Ovary (tissue), 9 donors: ENCODE measurements around the gene CDS1. TPM values are rescaled to one million over a fixed set of nuclear protein-coding genes. Genes with fewer than 3 reads are reported as not detected.
A peak's percentile ranks its signal among the peaks of the same experiment; 100 is the strongest.

Source experiments
- DNase-seq, 5 donors: peaks; one replicate each; pipeline ENCODE4 v3.0.0-alpha.2; 2019 to 2020
- H3K27ac ChIP-seq, 2 donors: fragments of 200-600 bp; one replicate each; pipeline versions ENCODE4 v1.5.1 to v1.8.0; 2019 to 2022
- H3K27me3 ChIP-seq: fragments of 200-600 bp; one replicate; pipeline ENCODE4 v1.8.0; 2022
- H3K36me3 ChIP-seq: fragments of 200-600 bp; sonication (generic); one replicate; pipeline ENCODE4 v1.5.1; 2019
- H3K4me1 ChIP-seq: one replicate; pipeline ENCODE4 v1.8.1; 2013; ENCODE audit warnings: mild to moderate bottlenecking, moderate library complexity; ENCODE audit not compliant: insufficient read depth
- H3K4me3 ChIP-seq: fragments of 200-600 bp; sonication (generic); one replicate; pipeline ENCODE4 v1.5.1; 2017
- H3K9me3 ChIP-seq, 2 donors: fragments of 200-600 bp in 1 of 2; sonication (generic) in 1 of 2; one replicate each; pipeline versions ENCODE4 v1.5.1 to v1.8.1; 2013 to 2019; ENCODE audit warnings: mild to moderate bottlenecking in 1 of 2, moderate library complexity in 1 of 2
- EP300 ChIP-seq: sonication (generic); formaldehyde crosslinking; IDR thresholded peaks from one replicate; pipeline ENCODE4 v1.6.1; 2017; ENCODE audit warnings: antibody characterized with exemption
- POLR2A ChIP-seq: fragments of 450-650 bp; IDR thresholded peaks from one replicate; pipeline ENCODE4 v1.6.1; 2017; ENCODE audit warnings: antibody characterized with exemption, mild to moderate bottlenecking, moderate library complexity
- WGBS, 3 donors: extraction: QIAGEN DNeasy Blood & Tissue Kit in 1 of 3; methylation state at CpG; one replicate each; pipeline versions ENCODE4 v1.1.5 to v1.1.7; 2013 to 2017; 5-methylcytosine and 5-hydroxymethylcytosine counted together
- intact Hi-C, 4 donors: fragments of 100-400 bp; cut with DNase I; formaldehyde crosslinking; loops; one replicate each; pipeline versions ENCODE4 v1.11.0 to v1.15.1; 2022 to 2023
- polyA plus RNA-seq, 2 donors: library from polyadenylated mRNA; stranded (reverse); fragments of 200-250 nt in 1 of 2; fragments of 350-450 nt in 1 of 2; fragmentation: Illumina TruSeq in 1 of 2; extraction: RNeasy Lipid Tissue Mini Kit (QIAGEN cat#74804) in 1 of 2; gene quantifications; one replicate each; pipeline ENCODE4 v1.2.3, GENCODE V29; 2013 to 2014
- total RNA-seq, 7 donors: library from RNA; depleted of rRNA in 2 of 7; stranded (reverse); fragments of >200 nt in 2 of 7; fragmentation: NEBNext Ultra II Directional in 3 of 7; extraction: Animal tissue kit (Norgen Biotek cat#: 25700) in 3 of 7; gene quantifications; one replicate each; pipeline versions ENCODE4 v1.1.0 to v1.2.4, GENCODE V29; 2016 to 2023
- TF ChIP-seq, protein P1 (sequence below), 3 donors: fragments of 450-650 bp in 2 of 3; fragments of 200-600 bp in 1 of 3; IDR thresholded peaks; one replicate each; pipeline versions ENCODE4 v1.5.1 to v1.8.0; 2016 to 2022; ENCODE audit warnings: antibody characterized with exemption in 3 of 3, mild to moderate bottlenecking in 1 of 3
- donor health status: DM: no; HTN: no; CAD: no; lungs with moderate emphysema.
- donor health status: DM: no; HTN: no; CAD: no.
- donor health status: Bipolar disorder and iron deficiency.
- donor health status: DM: yes; HTN: yes; CAD: no.
- donor health status: DM: no; HTN: no; CAD: no.
- donor health status: DM: yes; HTN: yes; CAD: no.

CDS1 gene
- total and polyA plus RNA-seq, 9 donors = 2.7 to 28.0 (median 7.7) TPM

DNA sequence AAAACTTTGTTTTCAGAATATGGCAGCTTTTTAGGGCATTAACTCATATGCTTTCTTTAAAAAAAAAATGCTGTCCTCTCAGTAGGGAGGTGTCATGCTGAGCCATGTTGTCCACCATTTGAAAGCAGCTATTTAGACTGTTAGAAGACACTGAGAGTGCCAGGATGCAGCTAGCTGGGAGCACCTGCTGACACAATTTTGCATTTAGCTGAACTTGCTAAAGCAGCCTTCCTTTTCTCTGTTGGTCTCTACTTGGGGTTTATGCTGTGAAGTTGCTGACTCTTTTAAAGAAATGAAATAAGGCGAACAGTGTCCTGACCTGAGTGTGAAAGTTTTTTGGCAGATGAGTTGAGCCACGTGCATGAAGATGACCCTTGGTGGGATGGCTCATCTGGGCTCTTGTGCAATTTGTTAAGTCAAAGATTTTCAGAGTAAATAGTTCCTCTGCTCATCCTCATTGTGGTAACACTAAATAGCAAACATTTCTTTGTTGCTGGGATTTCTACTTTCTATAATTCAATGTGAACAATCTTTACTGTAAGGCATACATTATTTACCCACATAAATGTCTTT is 64.5 kb downstream of the CDS1 start:
- WGBS, 3 donors = 35 to 58% (median 38%) methylated on average over 2 of the region's 2 CpGs
- intact Hi-C loops = no loop called here
- peak in 2 of 5 donors; percentile 50 to 51 for DNase-seq
- H3K27ac ChIP-seq = no peak overlapping the region
- no peaks in the 10 kb centered on the region for H3K4me1 ChIP-seq
- no peak overlapping the region for H3K4me3 ChIP-seq
- H3K9me3 ChIP-seq = no peaks in the 10 kb centered on the region
- no peaks in the 10 kb centered on the region for H3K36me3 ChIP-seq
- no peak for TF ChIP-seq POLR2A
- no peak for TF ChIP-seq EP300
- TF ChIP-seq, protein P1, sequence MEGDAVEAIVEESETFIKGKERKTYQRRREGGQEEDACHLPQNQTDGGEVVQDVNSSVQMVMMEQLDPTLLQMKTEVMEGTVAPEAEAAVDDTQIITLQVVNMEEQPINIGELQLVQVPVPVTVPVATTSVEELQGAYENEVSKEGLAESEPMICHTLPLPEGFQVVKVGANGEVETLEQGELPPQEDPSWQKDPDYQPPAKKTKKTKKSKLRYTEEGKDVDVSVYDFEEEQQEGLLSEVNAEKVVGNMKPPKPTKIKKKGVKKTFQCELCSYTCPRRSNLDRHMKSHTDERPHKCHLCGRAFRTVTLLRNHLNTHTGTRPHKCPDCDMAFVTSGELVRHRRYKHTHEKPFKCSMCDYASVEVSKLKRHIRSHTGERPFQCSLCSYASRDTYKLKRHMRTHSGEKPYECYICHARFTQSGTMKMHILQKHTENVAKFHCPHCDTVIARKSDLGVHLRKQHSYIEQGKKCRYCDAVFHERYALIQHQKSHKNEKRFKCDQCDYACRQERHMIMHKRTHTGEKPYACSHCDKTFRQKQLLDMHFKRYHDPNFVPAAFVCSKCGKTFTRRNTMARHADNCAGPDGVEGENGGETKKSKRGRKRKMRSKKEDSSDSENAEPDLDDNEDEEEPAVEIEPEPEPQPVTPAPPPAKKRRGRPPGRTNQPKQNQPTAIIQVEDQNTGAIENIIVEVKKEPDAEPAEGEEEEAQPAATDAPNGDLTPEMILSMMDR (IDR thresholded peaks at IDR 0.05) = no peak
- no peaks in the 10 kb centered on the region for H3K27me3 ChIP-seq

DNA sequence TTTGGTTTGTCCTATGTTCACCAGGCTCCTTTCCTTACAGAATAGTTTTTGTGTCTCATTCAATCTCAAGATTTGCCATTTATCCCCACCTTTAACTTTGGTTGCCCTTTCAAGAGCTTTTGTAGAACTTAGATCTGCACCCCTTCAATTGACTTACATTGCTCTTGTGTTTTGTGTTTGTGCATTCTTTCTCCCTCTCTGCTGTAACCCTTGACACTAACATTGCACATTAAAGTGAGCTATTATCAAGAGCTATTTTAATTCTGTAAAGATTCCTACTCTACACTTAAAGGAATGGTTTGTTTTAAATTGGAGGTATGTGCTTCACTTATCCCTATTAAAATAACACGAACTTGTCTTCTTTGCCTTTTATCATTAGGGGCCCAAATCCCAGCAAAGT is 65.3 kb downstream of the CDS1 start:
- Histone ChIP-seq H3K27me3 (no peaks in the 10 kb centered on the region), H3K36me3 (no peaks in the 10 kb centered on the region), H3K27ac (no peak overlapping the region), H3K4me3 (no peak overlapping the region), H3K9me3 (no peaks in the 10 kb centered on the region), H3K4me1 (no peaks in the 10 kb centered on the region)
- intact Hi-C loops = no loop called here
- WGBS, 3 donors = 13 to 36% (median 26%) methylated on average over 1 of the region's 1 CpG
- DNase-seq = no peak
- TF ChIP-seq, protein P1 (IDR thresholded peaks at IDR 0.05) = no peak
- TF ChIP-seq EP300 (no peak), POLR2A (no peak)

- H3K9me3 ChIP-seq = no peaks in the 10 kb centered on the region
- no peaks in the 10 kb centered on the region for H3K36me3 ChIP-seq
- no peaks in the 10 kb centered on the region for H3K27me3 ChIP-seq
- WGBS, 3 donors = 59 to 74% (median 64%) methylated on average over 10 of the region's 10 CpGs
- no peak overlapping the region for H3K27ac ChIP-seq
- no peaks in the 10 kb centered on the region for H3K4me1 ChIP-seq
- TF ChIP-seq EP300 = no peak
- no peak for TF ChIP-seq POLR2A
- TF ChIP-seq, protein P1 (IDR thresholded peaks at IDR 0.05) = no peak
- H3K4me3 ChIP-seq = no peak overlapping the region
- intact Hi-C loops = no loop called here
- DNase-seq = peak in 2 of 5 donors; percentile 30 to 43
Measured at GRCh38 chr4:84648863-84649647, 66.1 kb downstream of the CDS1 start.

DNA sequence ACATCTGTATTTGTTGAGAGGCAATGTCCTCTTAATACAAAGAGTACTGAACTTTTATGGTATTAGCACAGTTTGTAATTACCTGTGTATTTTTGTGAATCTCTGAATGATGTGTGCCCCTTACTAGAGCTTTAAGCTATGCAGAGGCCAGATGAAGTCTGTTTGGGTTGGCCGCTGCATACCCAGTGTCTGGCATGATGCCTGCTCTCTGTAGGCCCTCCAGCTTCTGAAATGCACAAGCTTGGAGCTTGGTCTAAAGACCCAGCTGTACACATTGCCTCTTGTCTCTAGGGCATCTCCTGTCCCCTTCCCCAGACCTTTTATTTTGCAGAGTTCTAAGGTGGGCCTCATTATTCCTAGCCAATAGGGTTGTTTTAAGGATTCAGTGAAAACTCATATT is 68.6 kb downstream of the CDS1 start:
- Histone ChIP-seq H3K4me3 (no peak overlapping the region), H3K27ac (no peak overlapping the region), H3K27me3 (no peaks in the 10 kb centered on the region), H3K9me3 (no peaks in the 10 kb centered on the region), H3K4me1 (no peaks in the 10 kb centered on the region), H3K36me3 (no peaks in the 10 kb centered on the region)
- TF ChIP-seq EP300 = no peak
- TF ChIP-seq POLR2A = no peak
- TF ChIP-seq, protein P1 (IDR thresholded peaks at IDR 0.05) = no peak
- intact Hi-C loops = no loop called here
- no peak for DNase-seq
- 89 to 91% (median 91%) methylated on average over 1 of the region's 1 CpG for WGBS, 3 donors
